RPMI8226 (cell line): Measurements from ENCODE around the gene NR4A3.
"Not testable (repeated sequence)": the region's sequence is repeated elsewhere in the genome, so short reads cannot be mapped to it uniquely, and the experiment has no call there.

ENCODE experiments used
- DNase-seq: peaks from one replicate; pipeline ENCODE4 v3.0.0-alpha.2; 2015

The NR4A3 gene

DNA sequence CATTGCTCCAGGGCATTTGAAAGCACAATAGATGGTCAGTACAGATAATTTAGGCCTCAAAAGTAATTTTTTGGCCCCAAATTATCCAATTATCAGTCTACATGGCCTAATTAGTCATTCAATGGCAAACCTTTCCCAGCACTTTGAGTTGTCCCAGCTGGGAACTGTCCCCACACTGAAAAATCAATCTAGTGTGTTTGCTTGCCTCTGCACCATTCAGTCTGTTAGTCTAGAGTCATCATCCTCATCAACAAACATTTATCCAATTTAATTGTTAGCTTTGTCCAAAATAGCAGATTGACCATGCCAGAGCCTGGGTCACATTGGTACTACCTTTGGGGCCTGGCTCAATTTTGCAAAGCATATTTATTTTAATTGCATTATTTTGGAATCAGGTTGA, 13.9 kb downstream of the NR4A3 start:
- no peak for DNase-seq

DNA sequence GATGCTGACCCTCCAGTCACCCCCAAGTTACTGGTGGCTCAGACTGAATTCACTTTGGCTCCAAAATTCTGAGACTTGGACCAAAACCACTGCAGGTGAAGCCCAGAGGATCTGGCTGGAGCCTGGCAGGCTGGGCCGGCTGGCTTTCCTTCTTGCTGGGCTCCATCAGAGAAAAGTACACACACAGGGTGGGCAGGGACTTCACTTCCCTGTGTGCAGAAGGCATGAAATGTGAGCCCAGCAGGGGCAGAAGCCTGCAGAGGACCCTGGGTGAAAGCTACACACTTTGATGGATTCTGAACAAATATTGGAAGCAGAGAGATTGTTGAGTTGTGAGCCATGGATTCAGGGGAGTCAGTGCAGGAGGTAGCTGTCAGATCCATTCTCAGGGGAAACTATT, 18.4 kb downstream of the NR4A3 start:
- DNase-seq: no peak

DNA sequence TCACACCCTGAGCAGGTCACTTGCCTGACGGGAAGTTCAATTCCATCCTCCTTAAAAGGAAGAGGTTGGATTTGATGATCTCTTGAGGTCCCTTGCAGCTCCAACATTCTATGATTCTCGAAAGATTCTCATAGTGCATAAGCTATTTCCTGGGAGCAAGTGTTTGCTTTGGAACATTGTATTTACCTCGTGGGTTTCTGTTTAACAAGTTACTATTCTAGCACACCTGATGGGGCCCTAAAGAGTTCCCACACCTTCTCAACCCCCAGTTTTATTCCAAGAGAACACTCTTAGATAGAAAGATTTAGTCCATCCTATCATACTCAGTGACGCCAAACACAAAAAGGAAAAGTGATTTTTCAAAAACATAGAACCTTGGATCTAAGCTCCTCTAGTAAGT, 23.4 kb downstream of the NR4A3 start:
- no peak for DNase-seq

DNA sequence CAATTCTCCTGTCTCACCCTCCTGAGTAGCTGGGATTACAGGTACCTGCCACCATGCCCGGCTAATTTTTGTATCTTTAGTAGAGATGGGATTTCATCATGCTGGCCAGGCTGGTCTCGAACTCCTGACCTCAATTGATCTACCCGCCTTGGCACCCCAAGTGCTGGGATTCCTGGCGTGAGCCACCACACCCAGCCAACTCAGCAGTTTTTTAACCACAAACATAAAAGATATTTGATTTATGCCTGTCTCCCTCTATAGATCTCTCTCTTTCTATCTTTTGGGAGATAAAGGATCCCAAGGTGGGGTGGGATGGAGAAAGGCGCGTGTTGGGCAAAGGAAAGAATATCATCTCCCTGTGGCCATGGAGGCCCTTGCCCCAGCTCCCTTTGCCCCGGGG, 26.8 kb downstream of the NR4A3 start:
- DNase-seq: no peak

GRCh38 chr9:99850736-99851499, 29.2 kb downstream of the NR4A3 start:
- DNase-seq: no peak

- DNase-seq: peak; percentile 27
Measured at GRCh38 chr9:99851500-99851822, 29.8 kb downstream of the NR4A3 start.

GRCh38 chr9:99852617-99853016, 30.9 kb downstream of the NR4A3 start:
- DNase-seq: peak; percentile 60

DNA sequence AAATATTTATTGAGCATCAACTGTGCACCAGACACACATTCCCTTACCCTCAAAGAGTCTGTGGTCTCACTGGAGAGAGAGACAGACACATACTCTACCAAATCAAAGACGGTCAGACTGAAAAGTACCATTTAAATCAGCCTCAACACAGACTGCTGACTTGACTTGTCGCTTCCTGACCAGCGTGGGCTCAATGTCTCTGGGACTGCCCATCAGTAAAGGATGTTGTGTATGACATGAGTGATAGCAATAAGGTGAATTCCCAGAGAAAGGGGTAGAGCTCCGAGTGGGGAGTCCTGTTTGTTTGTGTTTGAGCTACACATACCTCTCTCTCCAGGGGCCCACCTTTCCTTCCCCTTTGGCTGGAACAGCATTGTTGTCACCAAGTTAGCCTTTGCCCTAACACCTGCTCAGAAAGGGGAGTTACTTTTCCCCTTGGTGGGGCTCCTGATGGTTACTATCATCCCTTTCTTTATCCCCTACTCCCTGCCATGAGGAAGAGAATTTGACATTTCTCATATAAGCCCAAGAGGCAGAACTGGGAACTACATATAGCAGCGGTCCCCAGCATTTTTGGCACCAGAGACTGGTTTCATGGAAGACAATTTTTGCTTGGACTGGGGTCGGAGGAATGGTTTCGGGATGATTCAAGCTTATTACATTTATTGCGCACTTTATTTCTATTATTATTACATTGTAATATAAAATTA, 33.9 kb downstream of the NR4A3 start:
- DNase-seq: no peak

DNA sequence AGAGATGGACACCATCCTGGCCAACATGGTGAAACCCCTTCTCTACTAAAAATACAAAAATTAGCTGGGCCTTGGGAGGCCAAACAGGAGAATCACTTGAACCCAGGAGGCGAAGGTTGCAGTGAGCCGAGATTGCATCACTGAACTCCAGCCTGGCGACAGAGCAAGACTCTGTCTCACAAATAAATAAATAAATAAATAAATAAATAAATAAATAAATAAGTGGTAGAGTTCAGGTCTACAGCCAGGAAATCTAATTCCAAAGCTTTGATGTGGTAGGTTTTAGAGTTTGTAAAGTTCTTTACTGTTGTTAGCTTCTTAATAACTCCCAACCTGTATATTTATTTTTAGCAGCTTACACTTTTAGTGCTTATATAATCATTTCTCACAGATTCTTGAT, 35.9 kb downstream of the NR4A3 start:
- not testable (repeated sequence) for DNase-seq

DNA sequence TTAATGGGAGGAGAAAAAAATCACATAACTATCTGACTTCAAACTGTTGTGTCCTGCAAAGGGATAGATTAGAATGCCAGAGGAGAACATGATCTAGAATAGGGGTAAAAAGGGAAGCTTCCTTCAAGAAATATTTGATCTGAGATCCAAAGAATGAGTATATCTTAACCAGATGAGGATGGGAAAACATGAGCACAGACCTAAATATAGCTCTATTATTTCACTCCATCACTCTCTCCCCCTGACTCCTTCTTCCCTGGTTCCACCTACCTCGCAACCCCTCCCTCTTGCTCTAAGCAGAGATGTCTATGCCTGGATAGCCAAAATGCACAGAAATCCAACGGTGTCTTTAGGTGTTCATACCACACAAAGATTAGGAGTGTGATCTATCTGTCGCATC, 36.4 kb downstream of the NR4A3 start:
- DNase-seq: no peak

- DNase-seq: no peak
Measured at GRCh38 chr9:99859243-99859980, 37.7 kb downstream of the NR4A3 start.

DNA sequence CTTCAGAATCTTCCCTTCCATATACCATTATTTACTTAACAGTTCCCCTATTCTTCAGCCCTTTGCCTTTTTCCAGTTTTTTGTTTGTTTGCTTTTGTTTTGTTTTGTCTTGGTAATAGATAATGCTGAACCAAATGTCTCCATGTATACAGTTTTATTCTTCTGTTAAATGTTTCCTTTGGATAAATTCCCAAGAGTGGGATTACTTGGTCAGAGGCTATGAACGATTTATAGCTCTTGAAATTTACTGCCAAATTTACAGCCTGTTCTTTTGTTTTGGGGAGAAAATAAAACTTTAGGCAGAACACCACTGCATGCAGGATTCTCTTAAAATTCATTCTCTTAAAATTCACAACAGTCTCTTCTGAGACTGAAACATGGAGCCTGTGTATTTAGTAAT, 38.6 kb downstream of the NR4A3 start:
- no peak for DNase-seq

DNA sequence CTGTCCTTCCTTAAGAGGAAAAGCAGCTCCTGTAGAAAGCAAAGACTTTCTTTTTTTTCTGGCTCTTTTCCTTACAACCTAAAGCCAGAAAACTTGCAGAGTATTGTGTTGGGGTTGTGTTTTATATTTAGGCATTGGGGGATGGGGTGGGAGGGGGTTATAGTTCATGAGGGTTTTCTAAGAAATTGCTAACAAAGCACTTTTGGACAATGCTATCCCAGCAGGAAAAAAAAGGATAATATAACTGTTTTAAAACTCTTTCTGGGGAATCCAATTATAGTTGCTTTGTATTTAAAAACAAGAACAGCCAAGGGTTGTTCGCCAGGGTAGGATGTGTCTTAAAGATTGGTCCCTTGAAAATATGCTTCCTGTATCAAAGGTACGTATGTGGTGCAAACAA, 42.3 kb downstream of the NR4A3 start:
- DNase-seq: no peak

DNA sequence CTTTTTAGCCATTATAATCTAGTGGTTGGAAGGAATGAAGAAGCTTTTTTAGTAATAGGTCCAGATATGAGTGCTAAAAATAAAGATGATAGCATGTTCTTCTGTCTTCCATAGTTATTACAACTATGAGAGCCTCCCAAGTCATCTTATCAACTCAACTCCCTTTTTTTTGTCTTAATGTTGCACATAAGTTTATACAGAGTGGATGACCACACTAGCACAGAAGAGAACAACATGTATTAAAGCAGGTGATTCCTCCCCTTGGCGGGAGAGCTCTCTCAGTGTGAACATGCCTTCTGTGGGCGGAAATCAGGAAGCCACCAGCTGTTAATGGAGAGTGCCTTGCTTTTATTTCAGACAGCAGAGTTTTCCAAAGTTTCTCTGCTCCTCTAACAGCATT, 44.7 kb downstream of the NR4A3 start:
- DNase-seq: no peak

GRCh38 chr9:99867536-99867935, 45.9 kb downstream of the NR4A3 start:
- no peak for DNase-seq

DNA sequence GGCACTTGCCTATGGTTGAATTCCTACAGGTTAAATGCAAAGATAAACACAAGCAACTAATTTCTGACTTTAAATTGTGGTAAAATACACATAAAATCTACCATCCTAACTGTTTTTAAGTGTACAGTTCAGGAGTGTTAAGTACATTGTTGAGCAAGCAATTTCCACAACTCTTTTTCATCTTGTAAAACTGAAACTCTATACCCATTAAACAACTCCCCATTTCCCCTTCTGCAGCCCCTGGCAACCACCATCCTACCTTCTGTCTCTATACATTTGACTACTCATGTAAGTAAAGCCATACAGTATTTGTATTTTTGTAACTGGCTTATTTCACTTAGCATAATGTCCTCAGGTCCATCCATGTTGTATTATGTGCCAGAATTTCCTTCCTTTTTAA, 46.3 kb downstream of the NR4A3 start:
- no peak for DNase-seq

GRCh38 chr9:99868845-99869244, 47.2 kb downstream of the NR4A3 start:
- DNase-seq: no peak

DNA sequence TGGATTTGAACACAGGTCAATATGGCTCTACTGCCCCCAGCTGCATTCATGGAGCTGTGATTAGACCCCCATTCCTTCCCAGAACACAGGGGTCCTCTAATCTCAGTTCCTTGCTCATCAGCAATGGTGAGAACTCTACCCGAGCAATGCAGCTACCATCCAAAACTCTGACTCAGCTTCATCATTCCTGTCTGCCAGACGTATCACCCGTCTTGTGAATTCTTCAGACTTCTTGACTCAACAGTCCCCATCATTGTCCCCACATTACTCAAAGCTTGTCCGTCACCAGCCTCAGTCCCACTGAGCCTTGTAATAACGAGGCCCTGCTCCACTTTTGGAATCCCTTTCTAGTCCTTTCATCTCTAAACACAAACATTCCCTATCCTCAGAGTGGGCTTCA, 48.4 kb downstream of the NR4A3 start:
- no peak for DNase-seq

DNA sequence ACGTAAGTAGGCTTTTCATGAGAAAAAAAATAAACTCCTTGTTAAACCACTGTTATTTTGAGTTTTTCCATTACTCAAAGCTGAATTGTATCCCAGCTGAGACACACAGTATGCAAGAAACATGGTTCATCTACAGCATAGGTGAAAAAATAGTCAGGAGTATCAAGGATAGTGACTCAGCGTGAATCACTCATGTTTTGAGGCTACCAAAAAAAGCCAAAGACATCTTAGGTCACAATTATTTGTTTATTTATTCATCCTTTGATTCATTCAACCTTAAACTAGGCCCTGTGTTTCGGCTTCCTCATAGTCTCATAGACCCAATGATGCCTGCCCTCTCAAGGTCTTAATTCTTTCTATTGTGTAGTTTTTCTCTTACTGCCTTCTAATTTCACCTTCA, 51.8 kb downstream of the NR4A3 start:
- DNase-seq: no peak

DNA sequence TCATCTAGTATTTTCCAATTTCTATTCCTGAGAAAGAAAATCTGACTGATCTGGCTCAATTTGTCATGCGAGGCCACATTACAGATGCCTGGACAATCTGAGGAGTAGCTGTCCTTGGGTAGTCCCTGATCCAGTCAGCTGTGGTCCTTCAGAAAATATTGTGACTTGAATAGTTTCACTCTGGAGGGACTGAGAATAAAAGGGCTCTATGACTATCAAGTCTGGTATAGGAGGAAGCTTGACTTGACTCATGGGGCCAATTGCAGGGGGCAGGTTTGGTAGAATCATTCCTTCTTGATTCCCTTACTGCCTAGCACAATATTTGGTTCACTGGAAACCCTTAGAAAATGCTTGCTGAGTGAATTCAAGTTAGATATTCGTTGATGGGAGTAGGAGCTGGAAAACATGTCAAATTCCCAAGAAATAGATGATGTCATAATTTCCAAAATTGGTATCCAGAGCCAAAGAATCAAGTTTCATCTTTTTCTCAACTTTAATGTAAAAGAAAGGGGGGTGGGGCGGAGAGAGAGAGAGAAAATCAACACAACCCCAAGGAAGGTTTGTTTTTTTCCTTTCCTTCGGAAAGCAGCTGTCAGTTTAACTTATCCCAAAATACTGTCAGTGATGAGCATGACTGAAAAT, 52.4 kb downstream of the NR4A3 start:
- DNase-seq: no peak

DNA sequence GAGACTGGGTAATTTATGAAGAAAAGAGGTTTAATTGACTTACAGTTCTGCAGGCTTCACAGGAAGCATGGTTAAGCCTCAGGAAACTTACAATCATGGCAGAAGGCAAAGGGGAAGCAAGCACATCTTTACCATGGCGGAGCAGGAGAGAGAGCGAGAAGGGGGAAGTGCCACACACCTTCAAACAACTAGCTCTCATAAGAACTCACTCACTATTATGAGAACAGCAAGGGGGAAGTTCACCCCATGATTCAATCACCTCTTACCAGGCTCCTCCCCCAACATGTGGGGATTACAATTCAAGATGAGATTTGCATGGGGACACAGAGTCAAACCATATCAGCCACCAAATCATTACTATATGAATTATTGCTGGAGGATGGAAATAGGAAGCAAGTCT, 54.5 kb downstream of the NR4A3 start:
- DNase-seq: no peak

DNA sequence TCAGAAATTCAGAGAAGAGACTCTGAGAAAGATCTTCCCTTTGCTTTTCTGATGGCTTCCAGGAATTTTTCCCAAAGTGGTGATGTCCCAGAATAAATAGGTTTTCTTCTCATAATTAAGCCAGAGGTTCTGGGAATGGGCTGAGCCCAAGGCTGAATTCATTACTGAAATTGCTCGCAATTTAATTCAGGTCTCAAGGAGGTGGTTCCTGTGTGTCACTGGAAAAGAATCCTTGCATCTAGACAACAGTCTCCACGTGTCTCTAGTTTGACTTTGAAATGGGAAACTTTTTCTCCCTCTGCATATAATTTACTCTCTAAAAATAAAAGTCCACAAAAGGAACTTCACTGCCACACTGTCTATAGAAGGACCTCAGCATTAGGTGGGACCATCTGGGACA, 57.0 kb downstream of the NR4A3 start:
- DNase-seq: no peak

DNA sequence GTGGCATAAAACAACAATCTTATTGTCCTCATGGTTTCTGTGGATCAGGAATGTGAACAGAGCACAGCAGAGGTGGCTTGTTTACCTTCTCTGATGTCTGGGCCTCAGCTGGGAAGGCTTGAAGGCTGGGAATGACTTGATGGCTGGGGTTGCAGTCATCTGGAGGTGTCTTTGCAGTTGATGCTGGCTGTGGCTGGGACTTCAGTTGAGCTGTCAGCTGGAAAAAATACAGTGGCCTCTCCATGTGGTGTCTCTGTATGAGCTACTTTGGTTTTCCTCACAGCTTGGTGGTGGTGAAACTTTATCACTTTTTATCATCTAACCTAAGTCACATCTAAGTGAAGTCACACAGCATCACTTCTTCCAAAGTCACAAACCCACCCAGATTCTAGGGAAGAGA, 60.1 kb downstream of the NR4A3 start:
- DNase-seq: no peak

DNA sequence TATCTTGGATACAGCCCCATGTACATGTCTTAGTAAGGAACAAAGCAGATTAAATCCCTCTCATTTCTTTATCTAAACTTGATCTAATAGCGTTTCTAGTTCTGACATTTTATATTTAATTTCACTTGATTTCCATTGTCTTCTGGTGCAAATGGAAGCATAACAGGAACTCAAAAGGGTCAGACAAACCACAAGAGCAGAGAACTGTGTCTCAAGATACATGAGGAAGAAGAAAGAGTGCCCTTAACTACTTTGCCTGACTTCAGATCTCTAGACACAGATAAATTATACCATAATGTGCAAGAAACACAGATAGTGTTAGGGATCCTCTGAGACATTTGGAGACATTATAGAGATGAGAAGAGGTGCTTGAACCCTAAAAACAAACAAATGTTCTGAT, 64.1 kb downstream of the NR4A3 start:
- no peak for DNase-seq
